ENCODE data around the gene HAP1. TPM values are rescaled to one million over a fixed set of nuclear protein-coding genes. Genes with fewer than 3 reads are reported as not detected.
A peak's percentile ranks its signal among the peaks of the same experiment; 100 is the strongest.

Gene HAP1
- total RNA-seq, 1 donor from 2014 or later, result 4.3 TPM

- peaks cover 11% of the 10 kb centered on the region for H3K36me3 Mint-ChIP-seq
- DNase-seq (ENCODE audit: extremely low spot score, unreplicated experiment), result no peak
Measured at GRCh38 chr17:41697122-41697962, 37.1 kb downstream of the HAP1 start.

GRCh38 chr17:41695954-41696757 lies 38.3 kb downstream of the HAP1 start:
- H3K36me3 Mint-ChIP-seq, result peaks cover 21% of the 10 kb centered on the region
- no peaks in the 10 kb centered on the region for H3K9me3 Mint-ChIP-seq
- DNase-seq (ENCODE audit: extremely low spot score, unreplicated experiment), result peak; percentile 76
- H3K4me3 Mint-ChIP-seq, result peak overlapping the region; percentile 77
- peak; percentile 94 for TF ChIP-seq CTCF (conservative IDR thresholded peaks at IDR 0.05)
- peak overlapping the region; percentile 89 for H3K27ac Mint-ChIP-seq
- peaks cover 8% of the 10 kb centered on the region for H3K4me1 Mint-ChIP-seq (ENCODE audit: unreplicated experiment)
- no peaks in the 10 kb centered on the region for H3K27me3 Mint-ChIP-seq

More at GRCh38 chr17:41697122-41697962, 37.1 kb downstream of the HAP1 start:
- no peak overlapping the region for H3K27ac Mint-ChIP-seq
- H3K27me3 Mint-ChIP-seq, result no peaks in the 10 kb centered on the region
- H3K9me3 Mint-ChIP-seq, result no peaks in the 10 kb centered on the region
- H3K4me1 Mint-ChIP-seq (ENCODE audit: unreplicated experiment), result peaks cover 8% of the 10 kb centered on the region
- no peak overlapping the region for H3K4me3 Mint-ChIP-seq
- no peak for TF ChIP-seq CTCF (conservative IDR thresholded peaks at IDR 0.05)

- Mint-ChIP-seq H3K4me1 (ENCODE audit: unreplicated experiment) (peaks cover 8% of the 10 kb centered on the region), H3K9me3 (no peaks in the 10 kb centered on the region), H3K4me3 (no peak overlapping the region), H3K36me3 (peaks cover 28% of the 10 kb centered on the region), H3K27me3 (no peaks in the 10 kb centered on the region), H3K27ac (peak overlapping the region; percentile 50)
- DNase-seq (ENCODE audit: extremely low spot score, unreplicated experiment), result no peak
- TF ChIP-seq CTCF (conservative IDR thresholded peaks at IDR 0.05), result no peak
Measured at GRCh38 chr17:41695134-41695661, 39.2 kb downstream of the HAP1 start.

GRCh38 chr17:41692722-41693521 lies 41.5 kb downstream of the HAP1 start:
- Mint-ChIP-seq H3K36me3 (peaks cover 35% of the 10 kb centered on the region), H3K4me3 (peak overlapping the region; percentile 26), H3K9me3 (no peaks in the 10 kb centered on the region), H3K4me1 (ENCODE audit: unreplicated experiment) (peaks cover 15% of the 10 kb centered on the region), H3K27ac (peak overlapping the region; percentile 98), H3K27me3 (peaks cover 3% of the 10 kb centered on the region)
- TF ChIP-seq CTCF (conservative IDR thresholded peaks at IDR 0.05), result no peak
- no peak for DNase-seq (ENCODE audit: extremely low spot score, unreplicated experiment)
